MCF 10A (cell line): ENCODE measurements around the gene CPEB2. TPM values are rescaled to one million over a fixed set of nuclear protein-coding genes. Genes with fewer than 3 reads are reported as not detected.

ENCODE experiments used
- BruUV-seq: library from RNA; stranded (reverse); fragments of 400-500 nt; replicated peaks from 2 replicates; lab custom pipeline; 2021; lab: Mats Ljungman, UMichigan
- CTCF ChIA-PET: fragments of 300-600 bp; sonication (Branson Sonifier 250); formaldehyde crosslinking; extraction: SDS; loops from one replicate; lab custom pipeline; 2021; ENCODE audit warnings: antibody characterized with exemption, inconsistent platforms; lab: Yijun Ruan, JAX
- POLR2A ChIA-PET: fragments of 300-600, 350-650 bp; sonication (Branson Sonifier 250); formaldehyde crosslinking; extraction: SDS; loops from one replicate; lab custom pipeline; 2020; ENCODE audit warnings: antibody characterized with exemption, inconsistent platforms; lab: Yijun Ruan, JAX
- DNase-seq: peaks from one replicate; pipeline ENCODE4 v3.0.0-alpha.2; 2018; ENCODE audit not compliant: unreplicated experiment
- H3K27ac Mint-ChIP-seq: one replicate; pipeline ENCODE4 v1.8.0; 2022; ENCODE audit warnings: mild to moderate bottlenecking, low read depth, mixed read lengths; ENCODE audit not compliant: unreplicated experiment
- H3K27me3 Mint-ChIP-seq: one replicate; pipeline ENCODE4 v1.8.0; 2022; ENCODE audit warnings: mixed read lengths; ENCODE audit not compliant: insufficient read depth, unreplicated experiment
- H3K36me3 Mint-ChIP-seq: one replicate; pipeline ENCODE4 v1.8.0; 2022; ENCODE audit warnings: mild to moderate bottlenecking, moderate library complexity, mixed read lengths; ENCODE audit not compliant: insufficient read depth, unreplicated experiment
- H3K4me1 Mint-ChIP-seq: one replicate; pipeline ENCODE4 v1.8.0; 2022; ENCODE audit warnings: mixed read lengths; ENCODE audit not compliant: insufficient read depth, unreplicated experiment
- H3K4me3 Mint-ChIP-seq: one replicate; pipeline ENCODE4 v1.8.0; 2022; ENCODE audit warnings: mild to moderate bottlenecking, moderate library complexity, mixed read lengths; ENCODE audit not compliant: unreplicated experiment
- H3K9me3 Mint-ChIP-seq: one replicate; pipeline ENCODE4 v1.8.0; 2022; ENCODE audit warnings: mixed read lengths; ENCODE audit not compliant: unreplicated experiment
- CTCF ChIP-seq: fragments of 200-600 bp; IDR thresholded peaks from one replicate; pipeline ENCODE4 v1.8.0; 2022; ENCODE audit warnings: antibody characterized with exemption, mild to moderate bottlenecking; ENCODE audit not compliant: unreplicated experiment
- intact Hi-C: fragments of 100-400 bp; cut with micrococcal nuclease; formaldehyde crosslinking; loops from 2 replicates; pipeline ENCODE4 v1.14.1; 2022
- total RNA-seq: library from RNA; stranded (reverse); gene quantifications from 2 replicates; pipeline ENCODE4 v1.2.3, GENCODE V29; 2022

The CPEB2 gene
- total RNA-seq, 1 experiment from 2014 or later: 13.8 TPM

- CTCF ChIA-PET: no interaction called here
These were observed 98.9 kb downstream of the CPEB2 start for GRCh38 chr4:15100994-15101695.

GRCh38 chr4:15104825-15105224 lies 102.5 kb downstream of the CPEB2 start:
- ChIA-PET POLR2A (no interaction called here), CTCF (no interaction called here)
- H3K4me1 Mint-ChIP-seq: peaks cover 6% of the 10 kb centered on the region
- intact Hi-C loops: no loop called here
- no peaks in the 10 kb centered on the region for H3K27me3 Mint-ChIP-seq
- no peak for TF ChIP-seq CTCF
- H3K4me3 Mint-ChIP-seq: no peak overlapping the region
- H3K36me3 Mint-ChIP-seq: no peaks in the 10 kb centered on the region
- H3K27ac Mint-ChIP-seq: no peak overlapping the region
- DNase-seq: no peak
- BruUV-seq: no TSS peak
- H3K9me3 Mint-ChIP-seq: no peaks in the 10 kb centered on the region

More at GRCh38 chr4:15100994-15101695, 98.9 kb downstream of the CPEB2 start:
- Mint-ChIP-seq H3K4me1 (peaks cover 6% of the 10 kb centered on the region), H3K9me3 (no peaks in the 10 kb centered on the region), H3K27ac (no peak overlapping the region), H3K36me3 (no peaks in the 10 kb centered on the region), H3K4me3 (no peak overlapping the region), H3K27me3 (no peaks in the 10 kb centered on the region)
- intact Hi-C loops: no loop called here
- POLR2A ChIA-PET: no interaction called here
- no peak for TF ChIP-seq CTCF
- DNase-seq: no peak
- no TSS peak for BruUV-seq

- POLR2A ChIA-PET: no interaction called here
- intact Hi-C loops: no loop called here
- H3K4me1 Mint-ChIP-seq: no peaks in the 10 kb centered on the region
- H3K9me3 Mint-ChIP-seq: no peaks in the 10 kb centered on the region
- CTCF ChIA-PET: interaction anchor here (0.6 kb wide), 2 partner anchors 258 to 1451 kb away, joined by 3 read pairs; no protein-coding TSS in a partner anchor
- no peak overlapping the region for H3K4me3 Mint-ChIP-seq
- H3K27me3 Mint-ChIP-seq: no peaks in the 10 kb centered on the region
- no peak for DNase-seq
- no TSS peak for BruUV-seq
- H3K27ac Mint-ChIP-seq: no peak overlapping the region
- no peaks in the 10 kb centered on the region for H3K36me3 Mint-ChIP-seq
- no peak for TF ChIP-seq CTCF
These were observed 104.1 kb downstream of the CPEB2 start for GRCh38 chr4:15106399-15106798.

- BruUV-seq: no TSS peak
- H3K9me3 Mint-ChIP-seq: no peaks in the 10 kb centered on the region
- TF ChIP-seq CTCF: no peak
- no peak for DNase-seq
- H3K4me1 Mint-ChIP-seq: no peaks in the 10 kb centered on the region
- H3K36me3 Mint-ChIP-seq: no peaks in the 10 kb centered on the region
- H3K4me3 Mint-ChIP-seq: no peak overlapping the region
- ChIA-PET CTCF (interaction anchor here (0.6 to 0.7 kb wide), 2 partner anchors 25 to 93 kb away, joined by 3 to 4 read pairs; no protein-coding TSS in a partner anchor), POLR2A (interaction anchor here (0.5 to 1.5 kb wide), 2 partner anchors 21 to 107 kb away, joined by 3 to 4 read pairs; partner anchors contain the start of gene CPEB2)
- intact Hi-C loops: no loop called here
- H3K27ac Mint-ChIP-seq: no peak overlapping the region
- H3K27me3 Mint-ChIP-seq: no peaks in the 10 kb centered on the region
These were observed 107.3 kb downstream of the CPEB2 start for GRCh38 chr4:15109600-15109999.
